SK-N-SH treated with all-trans-retinoic acid at 6 μM for 48 hours (cell line): ENCODE results near the gene AEBP1.

Source experiments
- ATAC-seq: fragments of 200-7000 bp; cut with Tn5 transposase; 3 replicates; pipeline ENCODE4 v1.9.1; 2020; ENCODE audit warnings: mild to moderate bottlenecking, moderate library complexity
- ARNTL ChIP-seq: fragments of 450-650 bp; formaldehyde crosslinking; IDR thresholded peaks from 2 replicates; pipeline ENCODE4 v1.5.0; 2020; ENCODE audit warnings: low read depth, mild to moderate bottlenecking, moderate library complexity, borderline replicate concordance
- CREB5 ChIP-seq: fragments of 250-450 bp; sonication (Bioruptor Pico); IDR thresholded peaks from 2 replicates; pipeline ENCODE4 v1.5.1; 2020; ENCODE audit warnings: low read depth, mild to moderate bottlenecking, moderate library complexity
- CSDC2 ChIP-seq: fragments of 250-450 bp; sonication (Bioruptor Pico); IDR thresholded peaks from 2 replicates; pipeline ENCODE4 v1.5.0; 2020; ENCODE audit warnings: mild to moderate bottlenecking, moderate library complexity
- ESRRG ChIP-seq: fragments of 250-450 bp; sonication (Bioruptor Pico); IDR thresholded peaks from 2 replicates; pipeline ENCODE4 v1.6.1; 2021; ENCODE audit warnings: mild to moderate bottlenecking
- ISL1 ChIP-seq: fragments of 250-450 bp; sonication (Bioruptor Pico); IDR thresholded peaks from 2 replicates; pipeline ENCODE4 v2.1.2; 2022; ENCODE audit warnings: mild to moderate bottlenecking, moderate library complexity
- OSR1 ChIP-seq: fragments of 250-450 bp; sonication (Bioruptor Pico); IDR thresholded peaks from 2 replicates; pipeline ENCODE4 v1.8.0; 2022; ENCODE audit warnings: moderate library complexity, mild to moderate bottlenecking, inconsistent platforms
- PPARA ChIP-seq: fragments of 250-450 bp; sonication (Bioruptor Pico); IDR thresholded peaks from 2 replicates; pipeline ENCODE4 v1.5.0; 2020; ENCODE audit warnings: mild to moderate bottlenecking, borderline replicate concordance
- RARB ChIP-seq: fragments of 250-450 bp; sonication (Bioruptor Pico); IDR thresholded peaks from 2 replicates; pipeline ENCODE4 v1.8.0; 2021; ENCODE audit warnings: mild to moderate bottlenecking, moderate library complexity
- SNAI2 ChIP-seq: fragments of 250-450 bp; sonication (Bioruptor Pico); IDR thresholded peaks from 2 replicates; pipeline ENCODE4 v1.5.0; 2020; ENCODE audit warnings: mild to moderate bottlenecking, moderate library complexity
- TOX ChIP-seq: fragments of 250-450 bp; sonication (Bioruptor Pico); IDR thresholded peaks from 2 replicates; pipeline ENCODE4 v1.8.0; 2021; ENCODE audit warnings: mild to moderate bottlenecking, moderate library complexity, borderline replicate concordance
- ZC3H10 ChIP-seq: fragments of 250-450 bp; sonication (Bioruptor Pico); IDR thresholded peaks from 2 replicates; pipeline ENCODE4 v1.5.1; 2021; ENCODE audit warnings: mild to moderate bottlenecking, moderate library complexity
- ZFP3 ChIP-seq: fragments of 250-450 bp; sonication (Bioruptor Pico); IDR thresholded peaks from 2 replicates; pipeline ENCODE4 v1.5.0; 2020; ENCODE audit warnings: mild to moderate bottlenecking, moderate library complexity
- ZNF565 ChIP-seq: fragments of 450-650 bp; formaldehyde crosslinking; conservative IDR thresholded peaks from 2 replicates; pipeline ENCODE4 v1.5.0; 2020; ENCODE audit warnings: low read depth, mild to moderate bottlenecking, moderate library complexity
- ZNF70 ChIP-seq: fragments of 450-650 bp; formaldehyde crosslinking; IDR thresholded peaks from 2 replicates; pipeline ENCODE4 v1.5.0; 2020; ENCODE audit warnings: mild to moderate bottlenecking, moderate library complexity
- TF ChIP-seq, protein P1 (sequence below): fragments of 250-450 bp; sonication (Bioruptor Pico); IDR thresholded peaks from 2 replicates; pipeline ENCODE4 v1.8.0; 2021; ENCODE audit warnings: low read depth, mild to moderate bottlenecking, moderate library complexity, borderline replicate concordance
- TF ChIP-seq, protein P2 (sequence below): fragments of 250-450 bp; sonication (Bioruptor Pico); IDR thresholded peaks from 2 replicates; pipeline ENCODE4 v1.5.0; 2020; ENCODE audit warnings: mild to moderate bottlenecking, moderate library complexity
- TF ChIP-seq, protein P3 (sequence below): fragments of 250-450 bp; sonication (Bioruptor Pico); IDR thresholded peaks from 2 replicates; pipeline ENCODE4 v1.5.1; 2021; ENCODE audit warnings: mild to moderate bottlenecking, moderate library complexity
- TF ChIP-seq, protein P4 (sequence below): fragments of 250-450 bp; sonication (Bioruptor Pico); IDR thresholded peaks from 2 replicates; pipeline ENCODE4 v1.8.0; 2020; ENCODE audit warnings: mild to moderate bottlenecking, moderate library complexity, borderline replicate concordance

AEBP1 gene

GRCh38 chr7:44144426-44144967 lies 40.4 kb downstream of the AEBP1 start:
- no peak for ATAC-seq
- TF ChIP-seq PPARA (CRISPR knock-in tag): no peak
- TF ChIP-seq TOX (CRISPR knock-in tag): no peak
- TF ChIP-seq, protein P1, sequence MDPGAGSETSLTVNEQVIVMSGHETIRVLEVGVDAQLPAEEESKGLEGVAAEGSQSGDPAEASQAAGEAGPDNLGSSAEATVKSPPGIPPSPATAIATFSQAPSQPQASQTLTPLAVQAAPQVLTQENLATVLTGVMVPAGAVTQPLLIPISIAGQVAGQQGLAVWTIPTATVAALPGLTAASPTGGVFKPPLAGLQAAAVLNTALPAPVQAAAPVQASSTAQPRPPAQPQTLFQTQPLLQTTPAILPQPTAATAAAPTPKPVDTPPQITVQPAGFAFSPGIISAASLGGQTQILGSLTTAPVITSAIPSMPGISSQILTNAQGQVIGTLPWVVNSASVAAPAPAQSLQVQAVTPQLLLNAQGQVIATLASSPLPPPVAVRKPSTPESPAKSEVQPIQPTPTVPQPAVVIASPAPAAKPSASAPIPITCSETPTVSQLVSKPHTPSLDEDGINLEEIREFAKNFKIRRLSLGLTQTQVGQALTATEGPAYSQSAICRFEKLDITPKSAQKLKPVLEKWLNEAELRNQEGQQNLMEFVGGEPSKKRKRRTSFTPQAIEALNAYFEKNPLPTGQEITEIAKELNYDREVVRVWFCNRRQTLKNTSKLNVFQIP: no peak
- TF ChIP-seq OSR1 (CRISPR knock-in tag): no peak
- TF ChIP-seq ZNF70 (CRISPR knock-in tag): no peak
- no peak for TF ChIP-seq RARB (CRISPR knock-in tag)
- TF ChIP-seq, protein P2, sequence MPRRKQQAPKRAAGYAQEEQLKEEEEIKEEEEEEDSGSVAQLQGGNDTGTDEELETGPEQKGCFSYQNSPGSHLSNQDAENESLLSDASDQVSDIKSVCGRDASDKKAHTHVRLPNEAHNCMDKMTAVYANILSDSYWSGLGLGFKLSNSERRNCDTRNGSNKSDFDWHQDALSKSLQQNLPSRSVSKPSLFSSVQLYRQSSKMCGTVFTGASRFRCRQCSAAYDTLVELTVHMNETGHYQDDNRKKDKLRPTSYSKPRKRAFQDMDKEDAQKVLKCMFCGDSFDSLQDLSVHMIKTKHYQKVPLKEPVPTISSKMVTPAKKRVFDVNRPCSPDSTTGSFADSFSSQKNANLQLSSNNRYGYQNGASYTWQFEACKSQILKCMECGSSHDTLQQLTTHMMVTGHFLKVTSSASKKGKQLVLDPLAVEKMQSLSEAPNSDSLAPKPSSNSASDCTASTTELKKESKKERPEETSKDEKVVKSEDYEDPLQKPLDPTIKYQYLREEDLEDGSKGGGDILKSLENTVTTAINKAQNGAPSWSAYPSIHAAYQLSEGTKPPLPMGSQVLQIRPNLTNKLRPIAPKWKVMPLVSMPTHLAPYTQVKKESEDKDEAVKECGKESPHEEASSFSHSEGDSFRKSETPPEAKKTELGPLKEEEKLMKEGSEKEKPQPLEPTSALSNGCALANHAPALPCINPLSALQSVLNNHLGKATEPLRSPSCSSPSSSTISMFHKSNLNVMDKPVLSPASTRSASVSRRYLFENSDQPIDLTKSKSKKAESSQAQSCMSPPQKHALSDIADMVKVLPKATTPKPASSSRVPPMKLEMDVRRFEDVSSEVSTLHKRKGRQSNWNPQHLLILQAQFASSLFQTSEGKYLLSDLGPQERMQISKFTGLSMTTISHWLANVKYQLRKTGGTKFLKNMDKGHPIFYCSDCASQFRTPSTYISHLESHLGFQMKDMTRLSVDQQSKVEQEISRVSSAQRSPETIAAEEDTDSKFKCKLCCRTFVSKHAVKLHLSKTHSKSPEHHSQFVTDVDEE (CRISPR knock-in tag): no peak
- no peak for TF ChIP-seq CREB5
- TF ChIP-seq, protein P3, sequence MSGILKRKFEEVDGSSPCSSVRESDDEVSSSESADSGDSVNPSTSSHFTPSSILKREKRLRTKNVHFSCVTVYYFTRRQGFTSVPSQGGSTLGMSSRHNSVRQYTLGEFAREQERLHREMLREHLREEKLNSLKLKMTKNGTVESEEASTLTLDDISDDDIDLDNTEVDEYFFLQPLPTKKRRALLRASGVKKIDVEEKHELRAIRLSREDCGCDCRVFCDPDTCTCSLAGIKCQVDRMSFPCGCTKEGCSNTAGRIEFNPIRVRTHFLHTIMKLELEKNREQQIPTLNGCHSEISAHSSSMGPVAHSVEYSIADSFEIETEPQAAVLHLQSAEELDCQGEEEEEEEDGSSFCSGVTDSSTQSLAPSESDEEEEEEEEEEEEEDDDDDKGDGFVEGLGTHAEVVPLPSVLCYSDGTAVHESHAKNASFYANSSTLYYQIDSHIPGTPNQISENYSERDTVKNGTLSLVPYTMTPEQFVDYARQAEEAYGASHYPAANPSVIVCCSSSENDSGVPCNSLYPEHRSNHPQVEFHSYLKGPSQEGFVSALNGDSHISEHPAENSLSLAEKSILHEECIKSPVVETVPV (CRISPR knock-in tag): no peak
- no peak for TF ChIP-seq ARNTL (CRISPR knock-in tag)
- no peak for TF ChIP-seq ZNF565 (CRISPR knock-in tag)

- ATAC-seq: no peak
These were observed 40.9 kb downstream of the AEBP1 start for GRCh38 chr7:44144968-44145478.

More at GRCh38 chr7:44144968-44145478, 40.9 kb downstream of the AEBP1 start:
- no peak for TF ChIP-seq ZC3H10 (CRISPR knock-in tag)
- TF ChIP-seq, protein P2 (CRISPR knock-in tag): no peak
- TF ChIP-seq, protein P3 (CRISPR knock-in tag): no peak
- no peak for TF ChIP-seq RARB (CRISPR knock-in tag)
- TF ChIP-seq ARNTL (CRISPR knock-in tag): no peak
- TF ChIP-seq ESRRG (CRISPR knock-in tag): no peak
- TF ChIP-seq, protein P4, sequence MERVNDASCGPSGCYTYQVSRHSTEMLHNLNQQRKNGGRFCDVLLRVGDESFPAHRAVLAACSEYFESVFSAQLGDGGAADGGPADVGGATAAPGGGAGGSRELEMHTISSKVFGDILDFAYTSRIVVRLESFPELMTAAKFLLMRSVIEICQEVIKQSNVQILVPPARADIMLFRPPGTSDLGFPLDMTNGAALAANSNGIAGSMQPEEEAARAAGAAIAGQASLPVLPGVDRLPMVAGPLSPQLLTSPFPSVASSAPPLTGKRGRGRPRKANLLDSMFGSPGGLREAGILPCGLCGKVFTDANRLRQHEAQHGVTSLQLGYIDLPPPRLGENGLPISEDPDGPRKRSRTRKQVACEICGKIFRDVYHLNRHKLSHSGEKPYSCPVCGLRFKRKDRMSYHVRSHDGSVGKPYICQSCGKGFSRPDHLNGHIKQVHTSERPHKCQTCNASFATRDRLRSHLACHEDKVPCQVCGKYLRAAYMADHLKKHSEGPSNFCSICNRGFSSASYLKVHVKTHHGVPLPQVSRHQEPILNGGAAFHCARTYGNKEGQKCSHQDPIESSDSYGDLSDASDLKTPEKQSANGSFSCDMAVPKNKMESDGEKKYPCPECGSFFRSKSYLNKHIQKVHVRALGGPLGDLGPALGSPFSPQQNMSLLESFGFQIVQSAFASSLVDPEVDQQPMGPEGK: no peak
- no peak for TF ChIP-seq CREB5
- no peak for TF ChIP-seq CSDC2
- no peak for TF ChIP-seq OSR1 (CRISPR knock-in tag)
- no peak for TF ChIP-seq ZFP3 (CRISPR knock-in tag)
- TF ChIP-seq ZNF70 (CRISPR knock-in tag): no peak
- TF ChIP-seq ISL1 (CRISPR knock-in tag): no peak
- TF ChIP-seq SNAI2: no peak
- TF ChIP-seq, protein P1: no peak
- no peak for TF ChIP-seq PPARA (CRISPR knock-in tag)
- no peak for TF ChIP-seq ZNF565 (CRISPR knock-in tag)
